ENCODE results near the gene GPR55. TPM values are rescaled to one million over a fixed set of nuclear protein-coding genes. Genes with fewer than 3 reads are reported as not detected.
A peak's percentile ranks its signal among the peaks of the same experiment; 100 is the strongest.

Gene GPR55
- total RNA-seq, 2 donors from 2014 or later = 2.6 to 7.5 TPM

GRCh38 chr2:230898016-230898712 is 26.9 kb downstream of the GPR55 start:
- Histone ChIP-seq H3K9me3 (ENCODE audit: control insufficient read depth, low read length) (no peaks in the 10 kb centered on the region), H3K4me3 (ENCODE audit: low read length) (no peak overlapping the region), H3K9ac (ENCODE audit: extremely low read depth, low read length, poor library complexity, severe bottlenecking) (no peak overlapping the region), H3K4me1 (ENCODE audit: control insufficient read depth, insufficient read depth, low read length) (peaks cover 4% of the 10 kb centered on the region), H3K27ac (ENCODE audit: low read depth, low read length) (no peak overlapping the region), H3K27me3 (ENCODE audit: control insufficient read depth, insufficient read depth, low read length, poor library complexity, severe bottlenecking) (no peaks in the 10 kb centered on the region), H3K36me3 (ENCODE audit: control insufficient read depth, insufficient read depth, low read length) (no peaks in the 10 kb centered on the region)
- no peak overlapping the region for H3K4me3 Mint-ChIP-seq
- peaks cover 3% of the 10 kb centered on the region for H3K4me1 Mint-ChIP-seq
- 93 to 95% methylated on average over 11 to 13 of the region's 13 CpGs for WGBS, 2 experiments (ENCODE audit: insufficient coverage in 1 of 2, insufficient read length in 1 of 2)
- DNase-seq = peak; percentile 35
- no peaks in the 10 kb centered on the region for H3K36me3 Mint-ChIP-seq (ENCODE audit: low read depth)
- H3K27ac Mint-ChIP-seq = no peak overlapping the region
- TF ChIP-seq, protein P1, sequence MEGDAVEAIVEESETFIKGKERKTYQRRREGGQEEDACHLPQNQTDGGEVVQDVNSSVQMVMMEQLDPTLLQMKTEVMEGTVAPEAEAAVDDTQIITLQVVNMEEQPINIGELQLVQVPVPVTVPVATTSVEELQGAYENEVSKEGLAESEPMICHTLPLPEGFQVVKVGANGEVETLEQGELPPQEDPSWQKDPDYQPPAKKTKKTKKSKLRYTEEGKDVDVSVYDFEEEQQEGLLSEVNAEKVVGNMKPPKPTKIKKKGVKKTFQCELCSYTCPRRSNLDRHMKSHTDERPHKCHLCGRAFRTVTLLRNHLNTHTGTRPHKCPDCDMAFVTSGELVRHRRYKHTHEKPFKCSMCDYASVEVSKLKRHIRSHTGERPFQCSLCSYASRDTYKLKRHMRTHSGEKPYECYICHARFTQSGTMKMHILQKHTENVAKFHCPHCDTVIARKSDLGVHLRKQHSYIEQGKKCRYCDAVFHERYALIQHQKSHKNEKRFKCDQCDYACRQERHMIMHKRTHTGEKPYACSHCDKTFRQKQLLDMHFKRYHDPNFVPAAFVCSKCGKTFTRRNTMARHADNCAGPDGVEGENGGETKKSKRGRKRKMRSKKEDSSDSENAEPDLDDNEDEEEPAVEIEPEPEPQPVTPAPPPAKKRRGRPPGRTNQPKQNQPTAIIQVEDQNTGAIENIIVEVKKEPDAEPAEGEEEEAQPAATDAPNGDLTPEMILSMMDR (conservative IDR thresholded peaks at IDR 0.05) = no peak
- peaks cover 6% of the 10 kb centered on the region for H3K27me3 Mint-ChIP-seq (ENCODE audit: insufficient read depth)
- H3K9me3 Mint-ChIP-seq = no peaks in the 10 kb centered on the region

DNA sequence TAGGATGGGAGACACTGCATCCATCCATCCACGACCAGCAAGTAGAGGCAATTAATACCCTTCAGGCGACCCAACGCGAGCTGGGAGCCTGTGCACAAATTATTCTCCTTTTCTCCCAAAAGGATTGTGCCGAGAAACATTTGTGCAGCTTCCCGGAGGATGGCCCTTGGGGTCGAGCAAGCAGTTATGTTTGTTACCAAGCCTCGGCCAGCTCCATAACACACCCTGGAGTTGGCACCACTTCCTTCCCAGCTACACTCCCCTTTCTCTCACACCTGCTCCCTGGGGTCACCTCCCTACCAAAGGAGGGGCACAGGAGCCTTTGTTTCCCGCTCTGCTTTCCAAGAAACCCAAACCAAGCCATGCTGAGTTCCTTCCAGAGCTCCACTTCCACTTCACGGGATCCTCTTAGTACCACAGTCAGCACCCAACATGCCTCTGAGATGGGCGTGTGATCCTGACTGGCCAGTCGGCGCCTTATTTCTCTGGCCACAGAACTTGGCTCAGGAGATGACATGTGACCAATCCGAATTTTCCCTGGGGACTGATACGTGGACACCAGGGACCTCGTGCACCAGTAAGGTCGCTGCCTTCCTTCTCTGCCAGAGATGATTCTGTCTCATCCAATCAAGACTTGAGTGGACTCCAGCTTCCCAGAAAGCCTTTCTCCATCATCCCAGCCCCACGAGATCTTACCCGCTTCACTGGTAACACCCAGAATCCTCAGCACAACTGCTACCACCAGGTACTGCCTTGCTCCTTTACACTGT is 28.5 kb downstream of the GPR55 start:
- Mint-ChIP-seq H3K4me1 (peaks cover 3% of the 10 kb centered on the region), H3K36me3 (ENCODE audit: low read depth) (no peaks in the 10 kb centered on the region), H3K9me3 (no peaks in the 10 kb centered on the region), H3K4me3 (no peak overlapping the region), H3K27ac (no peak overlapping the region), H3K27me3 (ENCODE audit: insufficient read depth) (peaks cover 9% of the 10 kb centered on the region)
- H3K36me3 ChIP-seq (ENCODE audit: control insufficient read depth, insufficient read depth, low read length) = no peaks in the 10 kb centered on the region
- no peak overlapping the region for H3K4me3 ChIP-seq (ENCODE audit: low read length)
- no peak overlapping the region for H3K27ac ChIP-seq (ENCODE audit: low read depth, low read length)
- H3K27me3 ChIP-seq (ENCODE audit: control insufficient read depth, insufficient read depth, low read length, poor library complexity, severe bottlenecking) = no peaks in the 10 kb centered on the region
- 89 to 91% methylated on average over 16 to 19 of the region's 19 CpGs for WGBS, 2 experiments (ENCODE audit: insufficient coverage in 1 of 2, insufficient read length in 1 of 2)
- no peak overlapping the region for H3K9ac ChIP-seq (ENCODE audit: extremely low read depth, low read length, poor library complexity, severe bottlenecking)
- H3K4me1 ChIP-seq (ENCODE audit: control insufficient read depth, insufficient read depth, low read length) = peaks cover 4% of the 10 kb centered on the region
- TF ChIP-seq, protein P1 (conservative IDR thresholded peaks at IDR 0.05) = no peak
- no peaks in the 10 kb centered on the region for H3K9me3 ChIP-seq (ENCODE audit: control insufficient read depth, low read length)
- DNase-seq = peak; percentile 37

DNA sequence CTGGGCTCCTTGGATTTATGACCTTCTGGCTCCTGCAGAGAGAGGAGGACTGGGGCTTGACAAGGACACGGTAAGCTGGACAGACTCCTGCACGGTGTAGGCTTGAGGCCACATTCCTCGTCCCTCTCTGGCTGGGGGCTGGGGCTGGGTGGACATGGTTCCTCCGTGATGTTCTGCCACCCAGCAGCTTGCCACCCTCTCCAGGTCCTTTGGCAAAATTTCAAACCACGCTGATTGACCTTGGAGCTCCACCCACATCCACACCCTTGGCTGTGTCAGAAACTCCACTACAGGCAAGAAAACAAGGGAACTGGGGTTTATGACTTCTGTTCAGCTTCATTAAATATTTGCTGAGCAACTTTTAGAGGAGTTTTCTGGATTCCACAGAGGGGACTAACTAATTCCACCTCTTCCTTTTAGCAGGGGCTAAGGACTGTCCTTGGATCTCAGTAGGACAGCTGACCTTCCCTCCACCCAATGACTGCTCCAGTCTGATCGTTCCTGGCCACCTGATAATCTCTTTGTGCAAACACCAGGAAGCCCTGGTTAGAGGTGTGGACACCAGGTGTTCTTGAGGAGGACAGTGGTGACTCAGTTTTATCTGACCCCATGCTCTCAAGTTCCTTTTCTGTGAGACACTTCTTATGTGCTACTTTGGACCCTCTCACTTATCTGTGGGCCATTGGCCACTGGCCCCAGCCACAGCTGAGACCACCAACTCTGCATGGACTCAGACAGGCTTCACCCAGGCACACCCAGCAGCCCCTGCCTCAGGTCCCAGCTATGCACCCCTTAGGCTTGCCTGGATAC is 29.3 kb downstream of the GPR55 start:
- peak; percentile 31 for DNase-seq
- Mint-ChIP-seq H3K27ac (no peak overlapping the region), H3K9me3 (no peaks in the 10 kb centered on the region), H3K4me1 (peaks cover 3% of the 10 kb centered on the region), H3K36me3 (ENCODE audit: low read depth) (no peaks in the 10 kb centered on the region), H3K4me3 (no peak overlapping the region), H3K27me3 (ENCODE audit: insufficient read depth) (peaks cover 5% of the 10 kb centered on the region)
- Histone ChIP-seq H3K4me3 (ENCODE audit: low read length) (no peak overlapping the region), H3K9ac (ENCODE audit: extremely low read depth, low read length, poor library complexity, severe bottlenecking) (no peak overlapping the region), H3K4me1 (ENCODE audit: control insufficient read depth, insufficient read depth, low read length) (peaks cover 4% of the 10 kb centered on the region), H3K36me3 (ENCODE audit: control insufficient read depth, insufficient read depth, low read length) (no peaks in the 10 kb centered on the region), H3K27me3 (ENCODE audit: control insufficient read depth, insufficient read depth, low read length, poor library complexity, severe bottlenecking) (no peaks in the 10 kb centered on the region), H3K27ac (ENCODE audit: low read depth, low read length) (no peak overlapping the region), H3K9me3 (ENCODE audit: control insufficient read depth, low read length) (no peaks in the 10 kb centered on the region)
- TF ChIP-seq, protein P1 (conservative IDR thresholded peaks at IDR 0.05) = no peak
- WGBS, 2 experiments (ENCODE audit: insufficient coverage in 1 of 2, insufficient read length in 1 of 2) = 80 to 96% methylated on average over 1 to 6 of the region's 6 CpGs

All from endodermal cell (in vitro differentiated cells).